T-helper 17 cell (primary cell): ENCODE results near the gene POU6F2. TPM values are rescaled to one million over a fixed set of nuclear protein-coding genes. Genes with fewer than 3 reads are reported as not detected.

Source experiments
- ATAC-seq: fragments of 150-1000 bp; cut with Tn5 transposase; 2 replicates; pipeline ENCODE4 v1.10.0; 2021; ENCODE audit warnings: mild to moderate bottlenecking, moderate library complexity
- DNase-seq, 3 donors: peaks; one replicate each; pipeline versions ENCODE4 v3.0.0 to v3.0.0-alpha.2; 2020 to 2021
- H3K9me3 ChIP-seq: one replicate; pipeline ENCODE4 v1.7.0; 2013; ENCODE audit warnings: low read length, mild to moderate bottlenecking; ENCODE audit not compliant: control insufficient read depth, poor library complexity, severe bottlenecking
- H3K27ac Mint-ChIP-seq: one replicate; pipeline ENCODE4 v1.8.0; 2022; ENCODE audit warnings: mild to moderate bottlenecking, moderate library complexity, mixed read lengths
- H3K27me3 Mint-ChIP-seq: one replicate; pipeline ENCODE4 v1.8.0; 2022; ENCODE audit warnings: mixed read lengths
- H3K36me3 Mint-ChIP-seq: one replicate; pipeline ENCODE4 v1.8.0; 2022; ENCODE audit warnings: low read depth, mixed read lengths
- H3K4me1 Mint-ChIP-seq: one replicate; pipeline ENCODE4 v1.8.0; 2022; ENCODE audit warnings: mild to moderate bottlenecking, mixed read lengths
- H3K4me3 Mint-ChIP-seq: one replicate; pipeline ENCODE4 v1.8.0; 2022; ENCODE audit warnings: mild to moderate bottlenecking, moderate library complexity, mixed read lengths
- total RNA-seq, 4 donors: library from RNA in 2 of 4; stranded (reverse) in 2 of 4; gene quantifications; one replicate each; pipeline ENCODE4 v1.2.3 and lab custom pipeline; 2022 to 2026

Gene POU6F2
- total RNA-seq, 2 donors from 2014 or later, result 0.29 TPM; not detected in 1

GRCh38 chr7:39051707-39052106, 74.0 kb downstream of the POU6F2 start:
- peaks cover 3% of the 10 kb centered on the region for H3K9me3 ChIP-seq
- H3K27me3 Mint-ChIP-seq, result peaks cover 16% of the 10 kb centered on the region
- no peak overlapping the region for H3K27ac Mint-ChIP-seq

GRCh38 chr7:39054731-39055130, 77.0 kb downstream of the POU6F2 start:
- DNase-seq (no peak), ATAC-seq (no peak)
- H3K9me3 ChIP-seq, result peaks cover 4% of the 10 kb centered on the region
- Mint-ChIP-seq H3K4me1 (no peaks in the 10 kb centered on the region), H3K36me3 (no peaks in the 10 kb centered on the region), H3K27me3 (peaks cover 16% of the 10 kb centered on the region), H3K27ac (no peak overlapping the region), H3K4me3 (no peak overlapping the region)

More at GRCh38 chr7:39051707-39052106, 74.0 kb downstream of the POU6F2 start:
- no peak for DNase-seq
- Mint-ChIP-seq H3K4me1 (no peaks in the 10 kb centered on the region), H3K36me3 (no peaks in the 10 kb centered on the region), H3K4me3 (no peak overlapping the region)
- ATAC-seq, result no peak

GRCh38 chr7:39056153-39056552, 78.4 kb downstream of the POU6F2 start:
- no peak overlapping the region for H3K4me3 Mint-ChIP-seq
- no peak for ATAC-seq

GRCh38 chr7:39062811-39063210, 85.1 kb downstream of the POU6F2 start:
- ATAC-seq, result no peak
- Mint-ChIP-seq H3K4me1 (no peaks in the 10 kb centered on the region), H3K27me3 (peaks cover 5% of the 10 kb centered on the region)

More at GRCh38 chr7:39056153-39056552, 78.4 kb downstream of the POU6F2 start:
- H3K27me3 Mint-ChIP-seq, result peaks cover 9% of the 10 kb centered on the region
- no peaks in the 10 kb centered on the region for H3K4me1 Mint-ChIP-seq
- no peak overlapping the region for H3K27ac Mint-ChIP-seq
- DNase-seq, result no peak
- no peaks in the 10 kb centered on the region for H3K36me3 Mint-ChIP-seq
- peaks cover 4% of the 10 kb centered on the region for H3K9me3 ChIP-seq

GRCh38 chr7:39069031-39069430, 91.3 kb downstream of the POU6F2 start:
- Mint-ChIP-seq H3K4me3 (no peak overlapping the region), H3K4me1 (peaks cover 2% of the 10 kb centered on the region), H3K27me3 (peaks cover 4% of the 10 kb centered on the region), H3K27ac (no peak overlapping the region), H3K36me3 (no peaks in the 10 kb centered on the region)
- no peaks in the 10 kb centered on the region for H3K9me3 ChIP-seq
- ATAC-seq (no peak), DNase-seq (no peak)

More at GRCh38 chr7:39062811-39063210, 85.1 kb downstream of the POU6F2 start:
- Mint-ChIP-seq H3K27ac (no peak overlapping the region), H3K36me3 (no peaks in the 10 kb centered on the region), H3K4me3 (no peak overlapping the region)
- no peaks in the 10 kb centered on the region for H3K9me3 ChIP-seq
- DNase-seq, result no peak

GRCh38 chr7:39069896-39070881, 92.5 kb downstream of the POU6F2 start:
- Mint-ChIP-seq H3K27ac (no peak overlapping the region), H3K4me3 (no peak overlapping the region), H3K36me3 (no peaks in the 10 kb centered on the region), H3K27me3 (peaks cover 4% of the 10 kb centered on the region), H3K4me1 (peaks cover 2% of the 10 kb centered on the region)
- ATAC-seq (no peak), DNase-seq (no peak)
- H3K9me3 ChIP-seq, result no peaks in the 10 kb centered on the region

GRCh38 chr7:39071116-39071515, 93.4 kb downstream of the POU6F2 start:
- Mint-ChIP-seq H3K36me3 (no peaks in the 10 kb centered on the region), H3K27me3 (peaks cover 4% of the 10 kb centered on the region), H3K4me1 (peaks cover 2% of the 10 kb centered on the region), H3K27ac (no peak overlapping the region), H3K4me3 (no peak overlapping the region)
- DNase-seq (no peak), ATAC-seq (no peak)
- no peaks in the 10 kb centered on the region for H3K9me3 ChIP-seq

- Mint-ChIP-seq H3K4me3 (no peak overlapping the region), H3K27me3 (peaks cover 4% of the 10 kb centered on the region), H3K36me3 (no peaks in the 10 kb centered on the region), H3K27ac (no peak overlapping the region), H3K4me1 (peaks cover 2% of the 10 kb centered on the region)
- ATAC-seq (no peak), DNase-seq (no peak)
- no peaks in the 10 kb centered on the region for H3K9me3 ChIP-seq
Observed at GRCh38 chr7:39073432-39073831, 95.7 kb downstream of the POU6F2 start.

GRCh38 chr7:39075210-39075609, 97.5 kb downstream of the POU6F2 start:
- Mint-ChIP-seq H3K4me3 (no peak overlapping the region), H3K4me1 (peaks cover 2% of the 10 kb centered on the region), H3K36me3 (no peaks in the 10 kb centered on the region), H3K27ac (no peak overlapping the region), H3K27me3 (peaks cover 4% of the 10 kb centered on the region)
- no peak for DNase-seq
- H3K9me3 ChIP-seq, result no peaks in the 10 kb centered on the region
- ATAC-seq, result no peak

GRCh38 chr7:39083781-39084180, 106.1 kb downstream of the POU6F2 start:
- H3K4me1 Mint-ChIP-seq, result peaks cover 3% of the 10 kb centered on the region
- H3K27ac Mint-ChIP-seq, result no peak overlapping the region
- H3K9me3 ChIP-seq, result no peaks in the 10 kb centered on the region
- H3K36me3 Mint-ChIP-seq, result peaks cover 3% of the 10 kb centered on the region
- H3K27me3 Mint-ChIP-seq, result peaks cover 30% of the 10 kb centered on the region
- ATAC-seq, result no peak
- H3K4me3 Mint-ChIP-seq, result no peak overlapping the region
- no peak for DNase-seq

- Mint-ChIP-seq H3K27me3 (peaks cover 30% of the 10 kb centered on the region), H3K4me3 (no peak overlapping the region), H3K36me3 (peaks cover 3% of the 10 kb centered on the region), H3K27ac (no peak overlapping the region), H3K4me1 (peaks cover 3% of the 10 kb centered on the region)
- ATAC-seq, result no peak
- DNase-seq, result no peak
- H3K9me3 ChIP-seq, result no peaks in the 10 kb centered on the region
Observed at GRCh38 chr7:39084349-39084748, 106.6 kb downstream of the POU6F2 start.

- peaks cover 3% of the 10 kb centered on the region for H3K36me3 Mint-ChIP-seq
- no peak overlapping the region for H3K4me3 Mint-ChIP-seq
- no peak overlapping the region for H3K27ac Mint-ChIP-seq
- H3K27me3 Mint-ChIP-seq, result peaks cover 30% of the 10 kb centered on the region
- DNase-seq (no peak), ATAC-seq (no peak)
- H3K4me1 Mint-ChIP-seq, result peaks cover 3% of the 10 kb centered on the region
- no peaks in the 10 kb centered on the region for H3K9me3 ChIP-seq
Observed at GRCh38 chr7:39085189-39085588, 107.5 kb downstream of the POU6F2 start.

GRCh38 chr7:39085590-39086049, 107.9 kb downstream of the POU6F2 start:
- Mint-ChIP-seq H3K4me3 (no peak overlapping the region), H3K27ac (no peak overlapping the region)

More at GRCh38 chr7:39085590-39086049, 107.9 kb downstream of the POU6F2 start:
- ATAC-seq, result no peak
- no peak for DNase-seq
- Mint-ChIP-seq H3K36me3 (peaks cover 3% of the 10 kb centered on the region), H3K4me1 (peaks cover 3% of the 10 kb centered on the region), H3K27me3 (peaks cover 30% of the 10 kb centered on the region)
- H3K9me3 ChIP-seq, result no peaks in the 10 kb centered on the region
